ENCODE results near the gene INPP4B. TPM values are rescaled to one million over a fixed set of nuclear protein-coding genes. Genes with fewer than 3 reads are reported as not detected.

INPP4B gene
- polyA plus RNA-seq, 1 of the 3 experiments (the other 2 are of a cell fraction), result 0.08 TPM

DNA sequence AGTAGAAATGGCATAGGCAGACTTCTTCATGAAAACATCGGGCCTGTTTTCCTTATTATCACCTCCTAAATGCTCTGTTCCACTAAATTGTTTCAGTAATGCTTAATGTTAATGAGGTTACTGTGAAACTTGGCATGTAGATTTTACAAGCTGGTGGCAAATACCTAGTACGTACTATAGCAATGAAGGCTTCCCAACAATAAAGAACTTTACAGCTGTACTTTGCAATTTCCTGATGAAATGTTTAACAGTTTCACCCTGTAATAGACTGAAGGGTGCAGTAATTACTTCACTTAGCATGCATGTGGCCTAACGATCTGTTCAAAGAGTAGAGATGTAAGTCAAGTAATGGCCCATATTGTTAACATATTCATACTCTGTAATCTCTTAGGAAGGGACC is 685.0 kb downstream of the INPP4B start:
- no peaks in the 10 kb centered on the region for H3K9me2 ChIP-seq
- no peaks in the 10 kb centered on the region for H3K4me1 ChIP-seq (ENCODE audit: control insufficient read depth in 1 of 2, insufficient read depth in 2 of 2, low read depth in 1 of 2, low read length in 1 of 2)
- WGBS (ENCODE audit: low lambda C conversion rate), result 91% methylated on average over 3 of the region's 3 CpGs
- DNase-seq, result no peak
- no peaks in the 10 kb centered on the region for H3K79me2 ChIP-seq (ENCODE audit: insufficient read depth)
- no peaks in the 10 kb centered on the region for H3K9me3 ChIP-seq
- TF ChIP-seq, protein P1, sequence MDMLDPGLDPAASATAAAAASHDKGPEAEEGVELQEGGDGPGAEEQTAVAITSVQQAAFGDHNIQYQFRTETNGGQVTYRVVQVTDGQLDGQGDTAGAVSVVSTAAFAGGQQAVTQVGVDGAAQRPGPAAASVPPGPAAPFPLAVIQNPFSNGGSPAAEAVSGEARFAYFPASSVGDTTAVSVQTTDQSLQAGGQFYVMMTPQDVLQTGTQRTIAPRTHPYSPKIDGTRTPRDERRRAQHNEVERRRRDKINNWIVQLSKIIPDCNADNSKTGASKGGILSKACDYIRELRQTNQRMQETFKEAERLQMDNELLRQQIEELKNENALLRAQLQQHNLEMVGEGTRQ (IDR thresholded peaks at IDR 0.05; ENCODE audit: borderline replicate concordance, low read depth, low read length), result no peak
- TF ChIP-seq RXRA (IDR thresholded peaks at IDR 0.05; ENCODE audit: borderline replicate concordance, low read depth) (no peak), RAD21 (IDR thresholded peaks at IDR 0.05; ENCODE audit: low read length) (no peak), USF1 (IDR thresholded peaks at IDR 0.05; ENCODE audit: borderline replicate concordance, low read depth) (no peak), POLR2AphosphoS5 (IDR thresholded peaks at IDR 0.05; ENCODE audit: low read depth, low read length) (no peak), SIN3A (IDR thresholded peaks at IDR 0.05; ENCODE audit: borderline replicate concordance, low read depth, low read length) (no peak), SMC3 (IDR thresholded peaks at IDR 0.05; ENCODE audit: low read depth, low read length) (no peak), YY1 (IDR thresholded peaks at IDR 0.05; ENCODE audit: low read depth) (no peak), CHD2 (IDR thresholded peaks at IDR 0.05; ENCODE audit: low read length, partially characterized antibody) (no peak), REST (IDR thresholded peaks at IDR 0.05; ENCODE audit: low read depth, low read length) (no peak), FOXJ3 (CRISPR knock-in tag; IDR thresholded peaks at IDR 0.05) (no peak)
- TF ChIP-seq, protein P2, sequence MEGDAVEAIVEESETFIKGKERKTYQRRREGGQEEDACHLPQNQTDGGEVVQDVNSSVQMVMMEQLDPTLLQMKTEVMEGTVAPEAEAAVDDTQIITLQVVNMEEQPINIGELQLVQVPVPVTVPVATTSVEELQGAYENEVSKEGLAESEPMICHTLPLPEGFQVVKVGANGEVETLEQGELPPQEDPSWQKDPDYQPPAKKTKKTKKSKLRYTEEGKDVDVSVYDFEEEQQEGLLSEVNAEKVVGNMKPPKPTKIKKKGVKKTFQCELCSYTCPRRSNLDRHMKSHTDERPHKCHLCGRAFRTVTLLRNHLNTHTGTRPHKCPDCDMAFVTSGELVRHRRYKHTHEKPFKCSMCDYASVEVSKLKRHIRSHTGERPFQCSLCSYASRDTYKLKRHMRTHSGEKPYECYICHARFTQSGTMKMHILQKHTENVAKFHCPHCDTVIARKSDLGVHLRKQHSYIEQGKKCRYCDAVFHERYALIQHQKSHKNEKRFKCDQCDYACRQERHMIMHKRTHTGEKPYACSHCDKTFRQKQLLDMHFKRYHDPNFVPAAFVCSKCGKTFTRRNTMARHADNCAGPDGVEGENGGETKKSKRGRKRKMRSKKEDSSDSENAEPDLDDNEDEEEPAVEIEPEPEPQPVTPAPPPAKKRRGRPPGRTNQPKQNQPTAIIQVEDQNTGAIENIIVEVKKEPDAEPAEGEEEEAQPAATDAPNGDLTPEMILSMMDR (IDR thresholded peaks at IDR 0.05), result no peak
- H3K27ac ChIP-seq (ENCODE audit: low read depth in 2 of 2, low read length in 1 of 2), result no peak overlapping the region
- no peaks in the 10 kb centered on the region for H3K36me3 ChIP-seq (replicated peaks in 1 of 2; ENCODE audit: control insufficient read depth in 1 of 2, insufficient read depth in 2 of 2, low read length in 1 of 2)
- H3F3A ChIP-seq (replicated peaks; ENCODE audit: insufficient read depth), result no peaks in the 10 kb centered on the region
- no peaks in the 10 kb centered on the region for H4K20me1 ChIP-seq (ENCODE audit: insufficient read depth)
- H3K27me3 ChIP-seq (ENCODE audit: insufficient read depth), result no peaks in the 10 kb centered on the region
- H3K4me3 ChIP-seq (ENCODE audit: low read depth in 2 of 2, low read length in 1 of 2), result no peak overlapping the region
- ChIA-PET CTCF (no interaction called here), POLR2A (no interaction called here)
- no peak overlapping the region for H2AFZ ChIP-seq (ENCODE audit: low read depth)
- H3K9ac ChIP-seq, result no peak overlapping the region
- H3K4me2 ChIP-seq, result no peak overlapping the region
